ENCODE data around the gene MOSPD2. TPM values are rescaled to one million over a fixed set of nuclear protein-coding genes. Genes with fewer than 3 reads are reported as not detected.

Gene MOSPD2
- total RNA-seq, 1 experiment from 2014 or later = 6.4 TPM

DNA sequence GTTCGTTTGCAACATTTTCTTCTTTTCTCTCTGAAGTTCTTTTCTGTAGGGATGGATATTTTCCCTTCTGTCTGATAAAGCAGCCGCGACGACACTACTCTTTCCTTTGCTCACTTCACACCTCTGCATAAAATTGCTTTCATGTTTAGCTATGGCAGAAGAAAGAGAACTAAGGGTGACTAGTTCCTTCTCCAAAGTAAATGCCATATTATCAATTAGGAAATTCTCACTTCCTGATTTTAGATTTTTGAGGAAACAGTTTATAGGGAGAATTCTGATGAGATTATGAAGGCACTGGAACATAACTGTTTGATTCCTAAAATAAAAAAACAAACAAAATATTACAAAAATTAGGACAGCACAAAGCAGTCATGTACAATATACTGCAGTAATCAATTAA, 29.6 kb upstream of the MOSPD2 start:
- no peaks in the 10 kb centered on the region for H3K27me3 ChIP-seq (ENCODE audit: insufficient read depth, low read length)
- WGBS (ENCODE audit: extremely low coverage, insufficient read length, low lambda C conversion rate) = no CpG with 5 or more reads among the region's 4 CpGs

More for the DNA sequence above, 29.6 kb upstream of the MOSPD2 start:
- H3K79me1 ChIP-seq (ENCODE audit: insufficient read depth, low read depth, low read length, poor library complexity, severe bottlenecking) = no peaks in the 10 kb centered on the region
- H3K14ac ChIP-seq (ENCODE audit: insufficient read depth, low read length) = no peak overlapping the region
- H4K91ac ChIP-seq (ENCODE audit: insufficient read length, low read depth, low read length) = no peak overlapping the region
- no peak overlapping the region for H2BK15ac ChIP-seq (ENCODE audit: low read depth, low read length)
- H2BK12ac ChIP-seq (ENCODE audit: insufficient read length, low read depth, low read length) = no peak overlapping the region
- DNase-seq = no peak
- no peak overlapping the region for H3K27ac ChIP-seq (ENCODE audit: insufficient read length, low read depth, low read length)
- H2AK5ac ChIP-seq (ENCODE audit: insufficient read length, low read length) = no peak overlapping the region
- H3K23me2 ChIP-seq (ENCODE audit: insufficient read length, low read depth, low read length, poor library complexity, severe bottlenecking) = no peaks in the 10 kb centered on the region
- H3K36me3 Mint-ChIP-seq (ENCODE audit: insufficient read depth in 1 of 3, low read depth in 3 of 3) = peaks cover 6 to 30% (median 23%) of the 10 kb centered on the region in 3 experiments; a peak in 6 of 7 replicates
- H3K4me1 ChIP-seq (ENCODE audit: insufficient read depth, low read length) = no peaks in the 10 kb centered on the region
- H3K4me3 Mint-ChIP-seq = no peak overlapping the region
- H3K23ac ChIP-seq (ENCODE audit: insufficient read length, low read depth, low read length) = no peak overlapping the region
- no peak overlapping the region for H3K27ac Mint-ChIP-seq
- no peak overlapping the region for H4K8ac ChIP-seq (replicated peaks; ENCODE audit: insufficient read length, low read depth, low read length)
- H3K4ac ChIP-seq (ENCODE audit: low read depth, low read length) = no peak overlapping the region
- H3K27me3 Mint-ChIP-seq (ENCODE audit: low read depth) = no peaks in the 10 kb centered on the region
- H4K20me1 ChIP-seq (ENCODE audit: control insufficient read depth, insufficient read depth, insufficient read length) = no peaks in the 10 kb centered on the region
- no peak overlapping the region for H2BK5ac ChIP-seq (ENCODE audit: insufficient read length, low read length)
- H3K79me2 ChIP-seq (ENCODE audit: insufficient read depth, low read length) = no peaks in the 10 kb centered on the region
- H3K9ac ChIP-seq (ENCODE audit: extremely low read depth, insufficient read length, low read length) = no peak overlapping the region
- H3K56ac ChIP-seq (ENCODE audit: insufficient read length, low read depth, low read length) = no peak overlapping the region
- H3K4me1 Mint-ChIP-seq = no peaks in the 10 kb centered on the region
- peaks cover 49 to 63% of the 10 kb centered on the region in 2 experiments for H3K9me3 Mint-ChIP-seq
- H2BK20ac ChIP-seq (ENCODE audit: low read depth, low read length, poor library complexity, severe bottlenecking) = no peak overlapping the region
- no peaks in the 10 kb centered on the region for H3K9me3 ChIP-seq (ENCODE audit: control insufficient read depth, low read depth, low read length)
- no peak overlapping the region for H3T11ph ChIP-seq (ENCODE audit: low read length)
- no peak overlapping the region for H3K18ac ChIP-seq (ENCODE audit: insufficient read length, low read depth, low read length)
- H2AFZ ChIP-seq (ENCODE audit: low read length) = no peak overlapping the region
- TF ChIP-seq, protein P1, sequence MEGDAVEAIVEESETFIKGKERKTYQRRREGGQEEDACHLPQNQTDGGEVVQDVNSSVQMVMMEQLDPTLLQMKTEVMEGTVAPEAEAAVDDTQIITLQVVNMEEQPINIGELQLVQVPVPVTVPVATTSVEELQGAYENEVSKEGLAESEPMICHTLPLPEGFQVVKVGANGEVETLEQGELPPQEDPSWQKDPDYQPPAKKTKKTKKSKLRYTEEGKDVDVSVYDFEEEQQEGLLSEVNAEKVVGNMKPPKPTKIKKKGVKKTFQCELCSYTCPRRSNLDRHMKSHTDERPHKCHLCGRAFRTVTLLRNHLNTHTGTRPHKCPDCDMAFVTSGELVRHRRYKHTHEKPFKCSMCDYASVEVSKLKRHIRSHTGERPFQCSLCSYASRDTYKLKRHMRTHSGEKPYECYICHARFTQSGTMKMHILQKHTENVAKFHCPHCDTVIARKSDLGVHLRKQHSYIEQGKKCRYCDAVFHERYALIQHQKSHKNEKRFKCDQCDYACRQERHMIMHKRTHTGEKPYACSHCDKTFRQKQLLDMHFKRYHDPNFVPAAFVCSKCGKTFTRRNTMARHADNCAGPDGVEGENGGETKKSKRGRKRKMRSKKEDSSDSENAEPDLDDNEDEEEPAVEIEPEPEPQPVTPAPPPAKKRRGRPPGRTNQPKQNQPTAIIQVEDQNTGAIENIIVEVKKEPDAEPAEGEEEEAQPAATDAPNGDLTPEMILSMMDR (conservative IDR thresholded peaks at IDR 0.05) = no peak
- H4K5ac ChIP-seq (ENCODE audit: insufficient read length, low read depth, low read length) = no peak overlapping the region
- no peak overlapping the region for H3K4me2 ChIP-seq (ENCODE audit: insufficient read depth, insufficient read length, low read length)
- no peak overlapping the region for H2BK120ac ChIP-seq (ENCODE audit: low read depth, low read length, poor library complexity, severe bottlenecking)

All from H9 (cell line).